Measurements from ENCODE around the gene ASTN2. TPM values are rescaled to one million over a fixed set of nuclear protein-coding genes. Genes with fewer than 3 reads are reported as not detected.

Gene ASTN2
- total and polyA plus RNA-seq, 9 of the 15 experiments (the other 6 are each of a cell fraction or from before 2014, with no cell fraction given) = 0.56 to 3.5 (median 1.9) TPM

DNA sequence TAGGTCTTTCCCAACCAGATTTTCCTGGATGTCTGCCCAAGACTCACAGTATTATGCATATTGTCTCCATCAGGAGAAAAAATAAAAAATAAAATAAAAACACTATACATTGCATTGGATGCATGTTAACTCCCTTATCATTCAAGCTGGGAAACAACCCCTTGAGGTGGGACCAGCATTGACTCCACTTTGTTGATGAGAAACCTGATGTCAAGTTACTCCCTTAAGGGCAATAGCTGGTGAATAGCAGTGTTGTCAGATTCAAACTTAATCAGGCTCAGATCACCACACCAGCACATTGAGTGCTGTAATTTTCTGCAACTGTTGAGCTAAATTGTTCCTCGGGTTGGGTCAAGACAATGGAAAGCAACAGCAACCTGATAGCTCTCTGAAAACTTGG, 991.7 kb downstream of the ASTN2 start (continued):
- TF ChIP-seq RERE (CRISPR knock-in tag; IDR thresholded peaks at IDR 0.05; ENCODE audit: borderline replicate concordance) = no peak
- no peak for TF ChIP-seq ZBTB9 (CRISPR knock-in tag; IDR thresholded peaks at IDR 0.05)
- no peak for TF ChIP-seq PYGO2 (tag; IDR thresholded peaks at IDR 0.05)
- peak; percentile 47; the same call in 1 of the 2 replicates for TF ChIP-seq DMBX1 (CRISPR knock-in tag; IDR thresholded peaks at IDR 0.05; ENCODE audit: borderline replicate concordance)
- TF ChIP-seq ATF1 (CRISPR knock-in tag; IDR thresholded peaks at IDR 0.05) = no peak
- no peak for TF ChIP-seq ATF1 (tag; IDR thresholded peaks at IDR 0.05)
- TF ChIP-seq ZFP1 (CRISPR knock-in tag; IDR thresholded peaks at IDR 0.05) = no peak
- no peak for TF ChIP-seq CC2D1A (IDR thresholded peaks at IDR 0.05)
- no peak for TF ChIP-seq EP300 (IDR thresholded peaks at IDR 0.05; ENCODE audit: low read length)
- TF ChIP-seq NBN (IDR thresholded peaks at IDR 0.05; ENCODE audit: low read depth) = no peak
- no peak for TF ChIP-seq USF2 (CRISPR knock-in tag; IDR thresholded peaks at IDR 0.05)
- peak; percentile 83; the same call in 1 of the 2 replicates for TF ChIP-seq ZKSCAN8 (CRISPR knock-in tag; IDR thresholded peaks at IDR 0.05)
- no peak for TF ChIP-seq FOSL1 (tag; conservative IDR thresholded peaks at IDR 0.05)
- TF ChIP-seq HNRNPK (IDR thresholded peaks at IDR 0.05; ENCODE audit: low read depth, low read length, poor library complexity, severe bottlenecking) = no peak
- no peak for TF ChIP-seq TCF7 (IDR thresholded peaks at IDR 0.05; ENCODE audit: borderline replicate concordance)
- TF ChIP-seq ZNF583 (CRISPR knock-in tag; IDR thresholded peaks at IDR 0.05) = 0 out of 2 replicates have a peak, but pooled peaks have one; percentile 38
- TF ChIP-seq MED1 (CRISPR knock-in tag; IDR thresholded peaks at IDR 0.05; ENCODE audit: borderline replicate concordance) = no peak
- no peak for TF ChIP-seq ZNF274 (IDR thresholded peaks at IDR 0.05; ENCODE audit: borderline replicate concordance, low read depth, low read length)
- TF ChIP-seq ELF2 (CRISPR knock-in tag; IDR thresholded peaks at IDR 0.05) = no peak
- TF ChIP-seq ZNF561 (CRISPR knock-in tag; conservative IDR thresholded peaks at IDR 0.05) = no peak
- TF ChIP-seq MEF2A (IDR thresholded peaks at IDR 0.05; ENCODE audit: control insufficient read depth, low read depth, low read length) = no peak
- TF ChIP-seq ZNF717 (CRISPR knock-in tag; IDR thresholded peaks at IDR 0.05) = no peak
- no peak for TF ChIP-seq PREB (CRISPR knock-in tag; IDR thresholded peaks at IDR 0.05)

Data from K562 (cell line).